HEK293 (cell line): ENCODE results near the gene FNDC11.
A peak's percentile ranks its signal among the peaks of the same experiment; 100 is the strongest.

Source experiments
- CTCF ChIA-PET: fragments of 350-600 bp; formaldehyde crosslinking; extraction: SDS; loops from one replicate; lab custom pipeline; 2021; ENCODE audit warnings: antibody characterized with exemption; lab: Yijun Ruan, JAX
- POLR2A ChIA-PET: fragments of 300-600 bp; formaldehyde crosslinking; extraction: SDS; loops from one replicate; lab custom pipeline; 2020; ENCODE audit warnings: antibody characterized with exemption, inconsistent platforms; lab: Yijun Ruan, JAX
- H3K27ac ChIP-seq: fragments of 200-500 bp; sonication (Bioruptor generic); 2 replicates; pipeline ENCODE4 v1.5.1; 2014; ENCODE audit warnings: low read depth, low read length, control low read depth, inconsistent platforms; ENCODE audit errors: extremely low read depth
- H3K36me3 ChIP-seq, 2 experiments: fragments of 200-500 bp in 1 of 2; sonication (Bioruptor generic) in 1 of 2; 1 replicate in 1 of 2; 2 replicates in 1 of 2; pipeline ENCODE4 v1.5.1; 2014 to 2017; ENCODE audit warnings: inconsistent platforms in 2 of 2, low read length in 2 of 2; ENCODE audit not compliant: control insufficient read depth in 2 of 2, insufficient read depth in 1 of 2
- H3K4me1 ChIP-seq: fragments of 200-500 bp; sonication (Bioruptor generic); 2 replicates; pipeline ENCODE4 v1.5.1; 2014; ENCODE audit warnings: mild to moderate bottlenecking, low read length, inconsistent platforms; ENCODE audit not compliant: control insufficient read depth, insufficient read depth
- H3K4me3 ChIP-seq: 2 replicates; pipeline ENCODE4 v1.5.1; 2011; ENCODE audit warnings: low read depth, mild to moderate bottlenecking, control low read depth, low read length, moderate library complexity
- H3K9me3 ChIP-seq: fragments of 200-500 bp; sonication (Bioruptor generic); 2 replicates; pipeline ENCODE4 v1.5.1; 2014; ENCODE audit warnings: low read depth, low read length, inconsistent platforms; ENCODE audit not compliant: control insufficient read depth, insufficient read depth
- RBAK ChIP-seq: fragments of 450-650 bp; formaldehyde crosslinking; IDR thresholded peaks from 2 replicates; pipeline ENCODE4 v1.5.1; 2016; ENCODE audit warnings: missing biosample characterization, missing genetic modification characterization
- YY2 ChIP-seq: fragments of 450-650 bp; formaldehyde crosslinking; IDR thresholded peaks from 2 replicates; pipeline ENCODE4 v1.5.1; 2016; ENCODE audit warnings: missing biosample characterization, missing genetic modification characterization
- ZFHX2 ChIP-seq: fragments of 450-650 bp; formaldehyde crosslinking; conservative IDR thresholded peaks from 2 replicates; pipeline ENCODE4 v1.5.1; 2016; ENCODE audit warnings: missing biosample characterization, missing genetic modification characterization
- ZIC2 ChIP-seq: fragments of 450-650 bp; formaldehyde crosslinking; IDR thresholded peaks from 2 replicates; pipeline ENCODE4 v1.5.1; 2016; ENCODE audit warnings: missing biosample characterization, missing genetic modification characterization
- ZNF16 ChIP-seq: fragments of 450-650 bp; formaldehyde crosslinking; IDR thresholded peaks from 2 replicates; pipeline ENCODE4 v1.5.1; 2016; ENCODE audit warnings: low read depth, missing biosample characterization, missing genetic modification characterization
- ZNF221 ChIP-seq: fragments of 450-650 bp; formaldehyde crosslinking; IDR thresholded peaks from 2 replicates; pipeline ENCODE4 v1.5.1; 2017; ENCODE audit warnings: missing biosample characterization, missing genetic modification characterization, borderline replicate concordance
- ZNF394 ChIP-seq: fragments of 450-650 bp; formaldehyde crosslinking; IDR thresholded peaks from 2 replicates; pipeline ENCODE4 v1.5.1; 2016; ENCODE audit warnings: missing biosample characterization, missing genetic modification characterization, mild to moderate bottlenecking, moderate library complexity, borderline replicate concordance
- ZNF624 ChIP-seq: fragments of 450-650 bp; formaldehyde crosslinking; IDR thresholded peaks from 2 replicates; pipeline ENCODE4 v1.5.1; 2017; ENCODE audit warnings: missing biosample characterization, missing genetic modification characterization
- ZNF658 ChIP-seq: fragments of 450-650 bp; formaldehyde crosslinking; IDR thresholded peaks from 2 replicates; pipeline ENCODE4; 2016; ENCODE audit warnings: missing biosample characterization, missing genetic modification characterization
- TF ChIP-seq, protein P1 (sequence below): fragments of 450-650 bp; formaldehyde crosslinking; IDR thresholded peaks from 2 replicates; pipeline ENCODE4 v1.5.1; 2016; ENCODE audit warnings: missing biosample characterization, missing genetic modification characterization
- TF ChIP-seq, protein P2 (sequence below): fragments of 450-650 bp; formaldehyde crosslinking; IDR thresholded peaks from 2 replicates; pipeline ENCODE4 v1.5.1; 2016; ENCODE audit warnings: missing biosample characterization, missing genetic modification characterization

Gene FNDC11

DNA sequence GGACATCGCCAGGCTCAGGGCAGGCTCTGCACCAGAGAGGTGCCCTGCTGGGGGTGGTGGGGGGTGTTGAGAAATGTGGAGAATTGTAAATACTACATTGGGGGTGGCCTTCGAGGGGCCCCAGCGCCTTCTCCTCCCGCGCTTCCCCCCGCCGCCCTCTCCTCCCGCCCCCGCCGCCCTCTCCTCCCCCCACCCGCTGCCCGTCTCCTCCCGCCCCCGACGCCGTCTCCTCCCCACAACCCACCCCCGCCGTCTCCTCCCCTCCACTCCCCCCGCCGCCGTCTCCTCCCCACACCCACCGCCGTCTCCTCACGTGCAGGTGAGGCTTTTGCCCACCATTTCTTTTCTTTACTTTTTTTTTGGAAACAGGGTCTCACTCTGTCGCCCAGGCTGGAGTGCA lies 4.9 kb upstream of the FNDC11 start:
- Histone ChIP-seq H3K36me3 (no peaks in the 10 kb centered on the region), H3K4me1 (0 out of 2 replicates have a peak, but pooled peaks cover 2% of the 10 kb centered on the region), H3K9me3 (no peaks in the 10 kb centered on the region), H3K27ac (no peak overlapping the region), H3K4me3 (no peak overlapping the region)
- CTCF ChIA-PET: no interaction called here
- POLR2A ChIA-PET: no interaction called here
- TF ChIP-seq ZNF658 (no peak), YY2 (tag by site-specific recombination) (no peak), ZNF221 (tag by site-specific recombination) (no peak)

DNA sequence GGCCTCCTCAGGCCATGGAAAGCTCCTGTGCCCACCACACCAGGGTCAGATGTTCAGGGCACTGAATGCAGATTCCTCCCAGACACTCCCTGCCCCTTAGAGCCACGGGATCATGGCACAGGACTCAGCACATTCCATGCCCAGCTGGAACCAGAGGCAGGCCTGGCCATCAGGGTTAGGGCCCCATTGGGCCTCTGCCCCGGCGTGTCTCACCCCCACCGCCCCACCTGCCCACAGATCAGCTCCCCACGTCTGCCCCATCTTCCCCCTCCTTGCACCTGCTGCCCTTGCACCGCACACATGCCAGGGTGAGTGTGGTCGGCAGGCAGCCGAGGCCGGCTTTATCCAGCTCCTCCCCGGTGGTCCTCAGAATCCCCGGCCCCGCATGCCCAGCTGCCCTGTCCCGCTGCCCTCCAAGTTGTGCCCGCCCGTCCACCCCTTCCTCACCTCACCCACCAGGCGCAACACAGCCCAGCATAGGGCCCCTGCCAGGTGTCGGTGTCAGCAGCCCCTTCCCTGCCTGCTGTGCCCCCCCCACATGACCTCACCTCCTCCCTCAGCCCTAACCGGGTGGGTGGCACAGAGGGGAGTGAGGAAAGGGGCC lies 4.2 kb upstream of the FNDC11 start:
- TF ChIP-seq ZNF16 (tag by site-specific recombination): no peak
- TF ChIP-seq ZNF624: no peak
- TF ChIP-seq, protein P1, sequence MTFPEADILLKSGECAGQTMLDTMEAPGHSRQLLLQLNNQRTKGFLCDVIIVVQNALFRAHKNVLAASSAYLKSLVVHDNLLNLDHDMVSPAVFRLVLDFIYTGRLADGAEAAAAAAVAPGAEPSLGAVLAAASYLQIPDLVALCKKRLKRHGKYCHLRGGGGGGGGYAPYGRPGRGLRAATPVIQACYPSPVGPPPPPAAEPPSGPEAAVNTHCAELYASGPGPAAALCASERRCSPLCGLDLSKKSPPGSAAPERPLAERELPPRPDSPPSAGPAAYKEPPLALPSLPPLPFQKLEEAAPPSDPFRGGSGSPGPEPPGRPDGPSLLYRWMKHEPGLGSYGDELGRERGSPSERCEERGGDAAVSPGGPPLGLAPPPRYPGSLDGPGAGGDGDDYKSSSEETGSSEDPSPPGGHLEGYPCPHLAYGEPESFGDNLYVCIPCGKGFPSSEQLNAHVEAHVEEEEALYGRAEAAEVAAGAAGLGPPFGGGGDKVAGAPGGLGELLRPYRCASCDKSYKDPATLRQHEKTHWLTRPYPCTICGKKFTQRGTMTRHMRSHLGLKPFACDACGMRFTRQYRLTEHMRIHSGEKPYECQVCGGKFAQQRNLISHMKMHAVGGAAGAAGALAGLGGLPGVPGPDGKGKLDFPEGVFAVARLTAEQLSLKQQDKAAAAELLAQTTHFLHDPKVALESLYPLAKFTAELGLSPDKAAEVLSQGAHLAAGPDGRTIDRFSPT: peak; percentile 68; the same call in 1 of the 2 replicates
- peak; percentile 30; the same call in 1 of the 2 replicates for TF ChIP-seq ZIC2 (tag by site-specific recombination)
- peak; percentile 52 for TF ChIP-seq ZFHX2 (tag by site-specific recombination)
- no peak for TF ChIP-seq ZNF394 (tag by site-specific recombination)
- TF ChIP-seq, protein P2, sequence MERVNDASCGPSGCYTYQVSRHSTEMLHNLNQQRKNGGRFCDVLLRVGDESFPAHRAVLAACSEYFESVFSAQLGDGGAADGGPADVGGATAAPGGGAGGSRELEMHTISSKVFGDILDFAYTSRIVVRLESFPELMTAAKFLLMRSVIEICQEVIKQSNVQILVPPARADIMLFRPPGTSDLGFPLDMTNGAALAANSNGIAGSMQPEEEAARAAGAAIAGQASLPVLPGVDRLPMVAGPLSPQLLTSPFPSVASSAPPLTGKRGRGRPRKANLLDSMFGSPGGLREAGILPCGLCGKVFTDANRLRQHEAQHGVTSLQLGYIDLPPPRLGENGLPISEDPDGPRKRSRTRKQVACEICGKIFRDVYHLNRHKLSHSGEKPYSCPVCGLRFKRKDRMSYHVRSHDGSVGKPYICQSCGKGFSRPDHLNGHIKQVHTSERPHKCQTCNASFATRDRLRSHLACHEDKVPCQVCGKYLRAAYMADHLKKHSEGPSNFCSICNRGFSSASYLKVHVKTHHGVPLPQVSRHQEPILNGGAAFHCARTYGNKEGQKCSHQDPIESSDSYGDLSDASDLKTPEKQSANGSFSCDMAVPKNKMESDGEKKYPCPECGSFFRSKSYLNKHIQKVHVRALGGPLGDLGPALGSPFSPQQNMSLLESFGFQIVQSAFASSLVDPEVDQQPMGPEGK (tag by site-specific recombination): peak; percentile 31; the same call in 1 of the 2 replicates
- Histone ChIP-seq H3K9me3 (no peaks in the 10 kb centered on the region), H3K36me3 (no peaks in the 10 kb centered on the region), H3K27ac (no peak overlapping the region), H3K4me3 (no peak overlapping the region), H3K4me1 (0 out of 2 replicates have a peak, but pooled peaks cover 2% of the 10 kb centered on the region)
- ChIA-PET CTCF (interaction anchor here (0.6 kb wide), 1 partner anchor 327 kb away, joined by 5 read pairs; no protein-coding TSS in a partner anchor), POLR2A (interaction anchor here (0.6 kb wide), 1 partner anchor 26 kb away, joined by 4 read pairs; no protein-coding TSS in a partner anchor)

DNA sequence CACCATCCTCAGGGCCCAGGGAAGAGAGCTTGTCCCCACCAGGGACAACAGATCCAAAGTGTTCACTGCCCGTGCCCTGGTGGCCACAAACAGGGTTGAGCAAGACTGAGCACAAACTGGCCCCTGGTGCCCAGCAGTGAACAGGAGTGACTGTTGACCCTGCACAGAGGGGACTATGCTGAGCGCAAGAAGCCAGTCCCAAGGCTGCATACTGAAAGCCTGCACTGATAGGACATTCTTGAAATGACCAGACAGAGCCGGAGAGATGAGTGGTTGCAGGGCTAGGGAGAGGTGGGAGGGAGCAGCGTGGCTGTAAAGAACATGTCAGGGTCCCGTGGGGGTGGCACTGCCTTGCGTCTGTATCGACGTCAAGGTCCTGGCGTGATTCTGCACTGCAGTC lies 2.9 kb upstream of the FNDC11 start:
- Histone ChIP-seq H3K4me3 (no peak overlapping the region), H3K36me3 (no peaks in the 10 kb centered on the region), H3K4me1 (0 out of 2 replicates have a peak, but pooled peaks cover 2% of the 10 kb centered on the region), H3K9me3 (no peaks in the 10 kb centered on the region), H3K27ac (no peak overlapping the region)
- ChIA-PET POLR2A (no interaction called here), CTCF (interaction anchor here (1.1 kb wide), 1 partner anchor 13 kb away, joined by 3 read pairs; no protein-coding TSS in a partner anchor)
- TF ChIP-seq RBAK (tag by site-specific recombination): no peak
- TF ChIP-seq, protein P1: 0 out of 2 replicates have a peak, but pooled peaks have one; percentile 12
